ENCODE data around the gene OGFOD2. TPM values are rescaled to one million over a fixed set of nuclear protein-coding genes. Genes with fewer than 3 reads are reported as not detected.

OGFOD2 gene
- total and polyA plus RNA-seq, 2 of the 13 experiments (the other 11 are each of a cell fraction or from before 2014, with no cell fraction given) = 13.2 to 14.6 TPM

DNA sequence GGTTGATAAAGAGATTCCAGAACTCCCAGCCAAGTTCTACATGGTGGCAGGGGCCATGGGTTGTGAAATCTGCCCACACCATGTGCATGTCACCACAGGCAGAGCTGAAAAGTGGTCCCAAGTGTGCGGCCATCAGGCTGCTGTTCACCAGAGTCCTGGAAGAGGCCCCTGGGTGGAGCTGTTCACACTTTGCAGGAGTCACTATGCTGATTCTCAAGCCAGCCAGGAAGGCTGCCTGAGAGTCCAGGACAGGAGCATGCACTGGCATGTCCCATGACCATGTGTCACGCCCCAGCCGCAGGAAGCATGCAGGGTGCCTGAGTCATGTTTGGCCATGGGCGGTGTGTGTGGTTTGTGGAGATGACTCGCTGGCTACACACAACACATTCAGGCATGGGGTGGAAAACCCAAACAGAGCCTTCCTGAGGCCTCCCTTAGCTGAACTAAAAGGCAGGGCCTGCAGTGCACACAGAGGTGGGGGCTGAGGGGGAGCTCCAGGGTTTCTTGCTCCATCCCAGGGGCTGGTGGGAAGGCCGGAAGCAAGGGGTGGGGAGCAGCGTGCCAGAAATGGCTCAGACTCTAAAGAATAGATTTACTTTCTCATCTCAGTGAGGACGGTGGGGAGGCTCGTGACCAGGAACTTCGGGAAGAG, 28.2 kb upstream of the OGFOD2 start (continued):
- TF ChIP-seq, protein P1, sequence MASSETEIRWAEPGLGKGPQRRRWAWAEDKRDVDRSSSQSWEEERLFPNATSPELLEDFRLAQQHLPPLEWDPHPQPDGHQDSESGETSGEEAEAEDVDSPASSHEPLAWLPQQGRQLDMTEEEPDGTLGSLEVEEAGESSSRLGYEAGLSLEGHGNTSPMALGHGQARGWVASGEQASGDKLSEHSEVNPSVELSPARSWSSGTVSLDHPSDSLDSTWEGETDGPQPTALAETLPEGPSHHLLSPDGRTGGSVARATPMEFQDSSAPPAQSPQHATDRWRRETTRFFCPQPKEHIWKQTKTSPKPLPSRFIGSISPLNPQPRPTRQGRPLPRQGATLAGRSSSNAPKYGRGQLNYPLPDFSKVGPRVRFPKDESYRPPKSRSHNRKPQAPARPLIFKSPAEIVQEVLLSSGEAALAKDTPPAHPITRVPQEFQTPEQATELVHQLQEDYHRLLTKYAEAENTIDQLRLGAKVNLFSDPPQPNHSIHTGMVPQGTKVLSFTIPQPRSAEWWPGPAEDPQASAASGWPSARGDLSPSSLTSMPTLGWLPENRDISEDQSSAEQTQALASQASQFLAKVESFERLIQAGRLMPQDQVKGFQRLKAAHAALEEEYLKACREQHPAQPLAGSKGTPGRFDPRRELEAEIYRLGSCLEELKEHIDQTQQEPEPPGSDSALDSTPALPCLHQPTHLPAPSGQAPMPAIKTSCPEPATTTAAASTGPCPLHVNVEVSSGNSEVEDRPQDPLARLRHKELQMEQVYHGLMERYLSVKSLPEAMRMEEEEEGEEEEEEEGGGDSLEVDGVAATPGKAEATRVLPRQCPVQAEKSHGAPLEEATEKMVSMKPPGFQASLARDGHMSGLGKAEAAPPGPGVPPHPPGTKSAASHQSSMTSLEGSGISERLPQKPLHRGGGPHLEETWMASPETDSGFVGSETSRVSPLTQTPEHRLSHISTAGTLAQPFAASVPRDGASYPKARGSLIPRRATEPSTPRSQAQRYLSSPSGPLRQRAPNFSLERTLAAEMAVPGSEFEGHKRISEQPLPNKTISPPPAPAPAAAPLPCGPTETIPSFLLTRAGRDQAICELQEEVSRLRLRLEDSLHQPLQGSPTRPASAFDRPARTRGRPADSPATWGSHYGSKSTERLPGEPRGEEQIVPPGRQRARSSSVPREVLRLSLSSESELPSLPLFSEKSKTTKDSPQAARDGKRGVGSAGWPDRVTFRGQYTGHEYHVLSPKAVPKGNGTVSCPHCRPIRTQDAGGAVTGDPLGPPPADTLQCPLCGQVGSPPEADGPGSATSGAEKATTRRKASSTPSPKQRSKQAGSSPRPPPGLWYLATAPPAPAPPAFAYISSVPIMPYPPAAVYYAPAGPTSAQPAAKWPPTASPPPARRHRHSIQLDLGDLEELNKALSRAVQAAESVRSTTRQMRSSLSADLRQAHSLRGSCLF (CRISPR knock-in tag; IDR thresholded peaks at IDR 0.05; ENCODE audit: borderline replicate concordance) = no peak
- no peak for TF ChIP-seq ZNF747 (CRISPR knock-in tag; IDR thresholded peaks at IDR 0.05; ENCODE audit: borderline replicate concordance)
- no peak for TF ChIP-seq CHD4 (IDR thresholded peaks at IDR 0.05; ENCODE audit: borderline replicate concordance, low read length)
- TF ChIP-seq, protein P2, sequence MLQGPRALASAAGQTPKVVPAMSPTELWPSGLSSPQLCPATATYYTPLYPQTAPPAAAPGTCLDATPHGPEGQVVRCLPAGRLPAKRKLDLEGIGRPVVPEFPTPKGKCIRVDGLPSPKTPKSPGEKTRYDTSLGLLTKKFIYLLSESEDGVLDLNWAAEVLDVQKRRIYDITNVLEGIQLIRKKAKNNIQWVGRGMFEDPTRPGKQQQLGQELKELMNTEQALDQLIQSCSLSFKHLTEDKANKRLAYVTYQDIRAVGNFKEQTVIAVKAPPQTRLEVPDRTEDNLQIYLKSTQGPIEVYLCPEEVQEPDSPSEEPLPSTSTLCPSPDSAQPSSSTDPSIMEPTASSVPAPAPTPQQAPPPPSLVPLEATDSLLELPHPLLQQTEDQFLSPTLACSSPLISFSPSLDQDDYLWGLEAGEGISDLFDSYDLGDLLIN (CRISPR knock-in tag; IDR thresholded peaks at IDR 0.05; ENCODE audit: borderline replicate concordance) = no peak
- peak; percentile 15; the same call in 1 of the 2 replicates for TF ChIP-seq GATAD2A (CRISPR knock-in tag; IDR thresholded peaks at IDR 0.05)
- no peak for TF ChIP-seq ZMYM3 (CRISPR knock-in tag; IDR thresholded peaks at IDR 0.05)
- TF ChIP-seq SALL1 (CRISPR knock-in tag; IDR thresholded peaks at IDR 0.05) = no peak
- TF ChIP-seq, protein P3, sequence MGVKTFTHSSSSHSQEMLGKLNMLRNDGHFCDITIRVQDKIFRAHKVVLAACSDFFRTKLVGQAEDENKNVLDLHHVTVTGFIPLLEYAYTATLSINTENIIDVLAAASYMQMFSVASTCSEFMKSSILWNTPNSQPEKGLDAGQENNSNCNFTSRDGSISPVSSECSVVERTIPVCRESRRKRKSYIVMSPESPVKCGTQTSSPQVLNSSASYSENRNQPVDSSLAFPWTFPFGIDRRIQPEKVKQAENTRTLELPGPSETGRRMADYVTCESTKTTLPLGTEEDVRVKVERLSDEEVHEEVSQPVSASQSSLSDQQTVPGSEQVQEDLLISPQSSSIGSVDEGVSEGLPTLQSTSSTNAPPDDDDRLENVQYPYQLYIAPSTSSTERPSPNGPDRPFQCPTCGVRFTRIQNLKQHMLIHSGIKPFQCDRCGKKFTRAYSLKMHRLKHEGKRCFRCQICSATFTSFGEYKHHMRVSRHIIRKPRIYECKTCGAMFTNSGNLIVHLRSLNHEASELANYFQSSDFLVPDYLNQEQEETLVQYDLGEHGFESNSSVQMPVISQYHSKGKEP (CRISPR knock-in tag; IDR thresholded peaks at IDR 0.05) = no peak
- no peak for TF ChIP-seq GTF3A (CRISPR knock-in tag; conservative IDR thresholded peaks at IDR 0.05)
- TF ChIP-seq, protein P4, sequence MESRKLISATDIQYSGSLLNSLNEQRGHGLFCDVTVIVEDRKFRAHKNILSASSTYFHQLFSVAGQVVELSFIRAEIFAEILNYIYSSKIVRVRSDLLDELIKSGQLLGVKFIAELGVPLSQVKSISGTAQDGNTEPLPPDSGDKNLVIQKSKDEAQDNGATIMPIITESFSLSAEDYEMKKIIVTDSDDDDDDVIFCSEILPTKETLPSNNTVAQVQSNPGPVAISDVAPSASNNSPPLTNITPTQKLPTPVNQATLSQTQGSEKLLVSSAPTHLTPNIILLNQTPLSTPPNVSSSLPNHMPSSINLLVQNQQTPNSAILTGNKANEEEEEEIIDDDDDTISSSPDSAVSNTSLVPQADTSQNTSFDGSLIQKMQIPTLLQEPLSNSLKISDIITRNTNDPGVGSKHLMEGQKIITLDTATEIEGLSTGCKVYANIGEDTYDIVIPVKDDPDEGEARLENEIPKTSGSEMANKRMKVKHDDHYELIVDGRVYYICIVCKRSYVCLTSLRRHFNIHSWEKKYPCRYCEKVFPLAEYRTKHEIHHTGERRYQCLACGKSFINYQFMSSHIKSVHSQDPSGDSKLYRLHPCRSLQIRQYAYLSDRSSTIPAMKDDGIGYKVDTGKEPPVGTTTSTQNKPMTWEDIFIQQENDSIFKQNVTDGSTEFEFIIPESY (CRISPR knock-in tag; IDR thresholded peaks at IDR 0.05) = peak; percentile 85
- no peak for TF ChIP-seq HNRNPLL (IDR thresholded peaks at IDR 0.05; ENCODE audit: low read depth, low read length, poor library complexity, severe bottlenecking)
- no peak for TF ChIP-seq NR2F6 (IDR thresholded peaks at IDR 0.05)
- TF ChIP-seq NR2F6 (CRISPR knock-in tag; IDR thresholded peaks at IDR 0.05) = 0 out of 2 replicates have a peak, but pooled peaks have one; percentile 24
- TF ChIP-seq ISX (CRISPR knock-in tag; conservative IDR thresholded peaks at IDR 0.05) = no peak
- TF ChIP-seq KLF9 (CRISPR knock-in tag; IDR thresholded peaks at IDR 0.05; ENCODE audit: low read depth) = no peak
- TF ChIP-seq IRX3 (CRISPR knock-in tag; IDR thresholded peaks at IDR 0.05; ENCODE audit: borderline replicate concordance, low read depth) = no peak
- 0 out of 2 replicates have a peak, but pooled peaks have one; percentile 29 for TF ChIP-seq GABPB1 (CRISPR knock-in tag; IDR thresholded peaks at IDR 0.05)
- TF ChIP-seq, protein P5, sequence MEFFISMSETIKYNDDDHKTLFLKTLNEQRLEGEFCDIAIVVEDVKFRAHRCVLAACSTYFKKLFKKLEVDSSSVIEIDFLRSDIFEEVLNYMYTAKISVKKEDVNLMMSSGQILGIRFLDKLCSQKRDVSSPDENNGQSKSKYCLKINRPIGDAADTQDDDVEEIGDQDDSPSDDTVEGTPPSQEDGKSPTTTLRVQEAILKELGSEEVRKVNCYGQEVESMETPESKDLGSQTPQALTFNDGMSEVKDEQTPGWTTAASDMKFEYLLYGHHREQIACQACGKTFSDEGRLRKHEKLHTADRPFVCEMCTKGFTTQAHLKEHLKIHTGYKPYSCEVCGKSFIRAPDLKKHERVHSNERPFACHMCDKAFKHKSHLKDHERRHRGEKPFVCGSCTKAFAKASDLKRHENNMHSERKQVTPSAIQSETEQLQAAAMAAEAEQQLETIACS (CRISPR knock-in tag; IDR thresholded peaks at IDR 0.05) = no peak
- no peak for TF ChIP-seq PHB2 (IDR thresholded peaks at IDR 0.05; ENCODE audit: partially characterized antibody)
- TF ChIP-seq FOSL2 (CRISPR knock-in tag; IDR thresholded peaks at IDR 0.05) = peak; percentile 96

Data from HepG2 (cell line).